Natural killer cell (primary cell): Measurements from ENCODE around the gene PPP1R26. TPM values are rescaled to one million over a fixed set of nuclear protein-coding genes. Genes with fewer than 3 reads are reported as not detected.
A peak's percentile ranks its signal among the peaks of the same experiment; 100 is the strongest.

Experiments
- ATAC-seq, 3 donors: fragments of 150-1000 bp in 2 of 3; fragments of 200-7000 bp in 1 of 3; cut with Tn5 transposase; 1 replicate in 1 of 3; 2 replicates in 2 of 3; pipeline ENCODE4 v1.10.0; 2021; ENCODE audit warnings: mild to moderate bottlenecking in 2 of 3, moderate library complexity in 2 of 3
- DNase-seq, 2 donors: peaks; one replicate each; pipeline versions ENCODE4 v3.0.0 to v3.0.0-alpha.2; 2013 to 2021; ENCODE audit warnings: mixed read lengths in 1 of 2
- H3K27ac ChIP-seq: one replicate; pipeline ENCODE4 v1.5.1; 2013; ENCODE audit warnings: mild to moderate bottlenecking, low read length
- H3K27me3 ChIP-seq: one replicate; pipeline ENCODE4 v1.6.1; 2013; ENCODE audit warnings: low read length; ENCODE audit not compliant: control insufficient read depth, insufficient read depth
- H3K36me3 ChIP-seq: one replicate; pipeline ENCODE4 v1.6.1; 2013; ENCODE audit warnings: low read length; ENCODE audit not compliant: control insufficient read depth, insufficient read depth
- H3K4me1 ChIP-seq: one replicate; pipeline ENCODE4 v1.6.1; 2013; ENCODE audit warnings: low read length; ENCODE audit not compliant: control insufficient read depth, insufficient read depth
- H3K4me3 ChIP-seq: one replicate; pipeline ENCODE4 v1.5.1; 2013; ENCODE audit warnings: low read length
- H3K9me3 ChIP-seq: one replicate; pipeline ENCODE4 v1.6.1; 2013; ENCODE audit warnings: low read length; ENCODE audit not compliant: control insufficient read depth, insufficient read depth
- H3K27ac Mint-ChIP-seq, 2 donors: one replicate each; pipeline ENCODE4 v1.8.0; 2022; ENCODE audit warnings: mild to moderate bottlenecking in 2 of 2, mixed read lengths in 2 of 2, moderate library complexity in 1 of 2
- H3K27me3 Mint-ChIP-seq, 2 donors: one replicate each; pipeline ENCODE4 v1.8.0; 2022; ENCODE audit warnings: low read depth in 2 of 2, mixed read lengths in 2 of 2
- H3K36me3 Mint-ChIP-seq: one replicate; pipeline ENCODE4 v1.8.0; 2022; ENCODE audit warnings: mixed read lengths
- H3K4me1 Mint-ChIP-seq, 2 donors: one replicate each; pipeline ENCODE4 v1.8.0; 2022; ENCODE audit warnings: mixed read lengths in 2 of 2
- H3K4me3 Mint-ChIP-seq: one replicate; pipeline ENCODE4 v1.8.0; 2022; ENCODE audit warnings: mild to moderate bottlenecking, moderate library complexity, mixed read lengths
- H3K9me3 Mint-ChIP-seq, 2 donors: one replicate each; pipeline ENCODE4 v1.8.0; 2022; ENCODE audit warnings: mixed read lengths in 2 of 2
- CTCF ChIP-seq: fragments of 200-600 bp; IDR thresholded peaks from one replicate; pipeline ENCODE4 v1.8.0; 2022; ENCODE audit warnings: antibody characterized with exemption
- WGBS: methylation state at CpG from one replicate; pipeline ENCODE4 v1.1.7; 2013; ENCODE audit warnings: missing lambda C conversion rate; ENCODE audit not compliant: insufficient coverage; 5-methylcytosine and 5-hydroxymethylcytosine counted together
- intact Hi-C: fragments of 100-400 bp; cut with micrococcal nuclease; formaldehyde crosslinking; loops from one replicate; pipeline ENCODE4 v1.14.2; 2022
- total RNA-seq, 4 donors: library from RNA; stranded (reverse); fragments of 120-200 nt in 1 of 4; gene quantifications; one replicate each; pipeline versions ENCODE4 v1.2.3 to v1.2.4, GENCODE V29; 2013 to 2022

Gene PPP1R26
- total RNA-seq, 3 donors from 2014 or later (not counting 1 experiment from before 2014, with no cell fraction given) = 3.2 to 5.3 (median 3.6) TPM

DNA sequence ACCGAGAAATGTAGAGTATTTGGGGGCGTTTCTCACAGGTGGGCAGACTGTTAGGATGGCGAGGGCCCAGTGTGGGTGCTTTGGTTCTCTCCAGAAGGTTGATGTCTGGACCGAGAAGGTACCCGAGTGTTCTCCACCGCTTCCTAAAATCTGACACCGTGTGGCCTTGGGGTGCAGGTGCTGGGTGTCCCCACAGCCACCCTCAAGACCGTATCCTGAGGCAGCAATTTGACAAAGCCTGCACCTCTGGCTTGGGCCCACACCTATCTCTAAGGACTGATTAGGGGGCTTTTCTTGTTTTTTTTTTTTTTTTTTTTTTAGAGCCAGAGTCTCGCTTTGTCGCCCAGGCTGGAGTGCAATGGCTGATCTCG is 1.3 kb downstream of the PPP1R26 start:
- Histone ChIP-seq H3K4me3 (peak overlapping the region; percentile 56), H3K36me3 (peaks cover 5% of the 10 kb centered on the region), H3K27ac (no peak overlapping the region), H3K27me3 (no peaks in the 10 kb centered on the region), H3K4me1 (peaks cover 23% of the 10 kb centered on the region), H3K9me3 (no peaks in the 10 kb centered on the region)
- peaks cover 5 to 9% of the 10 kb centered on the region in 2 donors for H3K4me1 Mint-ChIP-seq
- H3K36me3 Mint-ChIP-seq = no peaks in the 10 kb centered on the region
- peaks cover 0 to 2% of the 10 kb centered on the region in 2 donors for H3K27me3 Mint-ChIP-seq
- peak overlapping the region; percentile 61 for H3K4me3 Mint-ChIP-seq
- 39% methylated on average over 11 of the region's 11 CpGs for WGBS
- no peaks in the 10 kb centered on the region for H3K9me3 Mint-ChIP-seq
- H3K27ac Mint-ChIP-seq = no peak overlapping the region
- no peak for TF ChIP-seq CTCF
- intact Hi-C loops = no loop called here
- peak in 2 of 3 donors; percentile 26 to 32 for ATAC-seq
- peak in 1 of 2 donors; percentile 27 for DNase-seq

DNA sequence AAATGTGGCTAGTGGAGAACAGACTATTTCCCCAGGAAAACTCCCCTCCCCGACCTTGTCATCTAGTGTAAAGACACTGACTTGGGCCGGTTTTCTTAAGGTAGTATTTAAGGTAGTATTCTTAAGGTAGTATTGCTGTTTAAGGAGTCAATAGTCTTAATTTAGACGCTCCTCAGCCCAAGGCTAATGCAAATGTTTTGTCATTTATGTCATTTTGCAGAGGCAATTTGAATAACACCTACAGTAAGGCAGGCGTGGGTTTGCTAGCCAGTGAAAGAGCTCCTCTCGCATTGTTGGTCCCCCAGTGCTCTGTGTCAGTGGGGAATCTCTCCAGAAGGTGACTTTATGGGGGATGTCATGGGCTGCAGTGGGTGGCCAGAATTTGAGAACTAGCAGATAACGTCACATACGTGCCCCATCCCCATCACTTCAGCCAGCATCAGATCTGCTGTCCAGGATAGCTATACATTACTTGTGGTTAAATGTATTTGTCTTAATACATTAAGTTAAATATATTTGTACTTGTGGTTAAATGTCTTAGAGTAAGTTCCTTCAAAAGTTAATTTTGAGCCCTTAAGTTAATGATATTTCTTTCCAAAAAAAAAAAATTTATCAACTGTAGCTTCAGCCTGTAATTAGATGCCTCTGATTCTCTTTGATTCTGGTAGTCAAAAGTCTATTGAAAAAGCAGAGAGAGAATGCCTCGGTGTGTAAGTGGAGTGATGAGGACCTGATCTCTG is 2.6 kb downstream of the PPP1R26 start:
- H3K27me3 Mint-ChIP-seq = peaks cover 0 to 2% of the 10 kb centered on the region in 2 donors
- no peaks in the 10 kb centered on the region for H3K9me3 Mint-ChIP-seq
- no peak for DNase-seq
- no peak for TF ChIP-seq CTCF
- ATAC-seq = no peak
- Histone ChIP-seq H3K4me1 (peaks cover 23% of the 10 kb centered on the region), H3K4me3 (no peak overlapping the region), H3K9me3 (no peaks in the 10 kb centered on the region), H3K27me3 (no peaks in the 10 kb centered on the region), H3K27ac (no peak overlapping the region), H3K36me3 (peaks cover 5% of the 10 kb centered on the region)
- peaks cover 5 to 9% of the 10 kb centered on the region in 2 donors for H3K4me1 Mint-ChIP-seq
- H3K36me3 Mint-ChIP-seq = no peaks in the 10 kb centered on the region
- peak overlapping the region; percentile 58 for H3K4me3 Mint-ChIP-seq
- intact Hi-C loops = no loop called here
- WGBS = 78% methylated on average over 5 of the region's 8 CpGs
- H3K27ac Mint-ChIP-seq = no peak overlapping the region

GRCh38 chr9:135484460-135485277 is 5.1 kb downstream of the PPP1R26 start:
- Mint-ChIP-seq H3K36me3 (no peaks in the 10 kb centered on the region), H3K9me3 (no peaks in the 10 kb centered on the region), H3K27me3 (no peaks in the 10 kb centered on the region), H3K27ac (no peak overlapping the region), H3K4me1 (peaks cover 0 to 4% of the 10 kb centered on the region in 2 donors), H3K4me3 (no peak overlapping the region)
- DNase-seq (no peak), ATAC-seq (no peak)
- WGBS = 95% methylated on average over 47 of the region's 47 CpGs
- intact Hi-C loops = no loop called here
- Histone ChIP-seq H3K27ac (no peak overlapping the region), H3K4me3 (no peak overlapping the region), H3K9me3 (no peaks in the 10 kb centered on the region), H3K36me3 (peaks cover 5% of the 10 kb centered on the region), H3K27me3 (no peaks in the 10 kb centered on the region), H3K4me1 (peaks cover 18% of the 10 kb centered on the region)
- no peak for TF ChIP-seq CTCF
